ENCODE data around the gene TNNC2.

DNA sequence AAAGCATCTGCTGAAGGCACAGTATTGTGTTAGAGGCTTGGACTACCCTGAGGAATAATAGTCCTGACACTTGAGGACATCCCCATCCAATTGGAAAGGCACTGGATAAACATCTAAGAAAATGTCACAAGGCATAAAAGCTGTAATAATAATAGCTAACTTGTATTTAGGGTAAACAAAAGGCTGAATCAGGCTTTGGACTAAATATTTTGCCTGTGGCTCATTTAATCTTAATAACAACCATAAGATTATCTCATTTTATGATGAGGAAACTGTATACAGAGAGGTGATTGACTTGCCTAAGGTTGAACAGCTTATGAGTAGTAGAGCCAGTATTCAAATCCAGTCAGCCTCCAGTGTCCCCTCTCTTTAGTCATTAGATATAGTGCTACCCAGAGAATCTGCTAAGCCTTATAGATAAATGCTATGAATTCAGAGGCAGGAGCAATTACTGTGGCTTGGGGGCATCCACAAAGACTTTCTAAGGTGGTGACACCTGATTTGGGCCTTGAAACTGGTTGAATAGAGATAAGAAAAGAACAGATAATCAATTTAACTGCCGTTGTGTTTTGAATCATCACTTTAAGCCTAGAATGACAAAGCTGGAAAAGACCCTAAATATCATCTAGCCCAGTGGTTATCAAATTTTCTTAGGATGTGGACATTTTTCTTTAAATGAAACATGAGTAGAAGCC lies 46.4 kb upstream of the TNNC2 start:
- TF ChIP-seq, protein P1, sequence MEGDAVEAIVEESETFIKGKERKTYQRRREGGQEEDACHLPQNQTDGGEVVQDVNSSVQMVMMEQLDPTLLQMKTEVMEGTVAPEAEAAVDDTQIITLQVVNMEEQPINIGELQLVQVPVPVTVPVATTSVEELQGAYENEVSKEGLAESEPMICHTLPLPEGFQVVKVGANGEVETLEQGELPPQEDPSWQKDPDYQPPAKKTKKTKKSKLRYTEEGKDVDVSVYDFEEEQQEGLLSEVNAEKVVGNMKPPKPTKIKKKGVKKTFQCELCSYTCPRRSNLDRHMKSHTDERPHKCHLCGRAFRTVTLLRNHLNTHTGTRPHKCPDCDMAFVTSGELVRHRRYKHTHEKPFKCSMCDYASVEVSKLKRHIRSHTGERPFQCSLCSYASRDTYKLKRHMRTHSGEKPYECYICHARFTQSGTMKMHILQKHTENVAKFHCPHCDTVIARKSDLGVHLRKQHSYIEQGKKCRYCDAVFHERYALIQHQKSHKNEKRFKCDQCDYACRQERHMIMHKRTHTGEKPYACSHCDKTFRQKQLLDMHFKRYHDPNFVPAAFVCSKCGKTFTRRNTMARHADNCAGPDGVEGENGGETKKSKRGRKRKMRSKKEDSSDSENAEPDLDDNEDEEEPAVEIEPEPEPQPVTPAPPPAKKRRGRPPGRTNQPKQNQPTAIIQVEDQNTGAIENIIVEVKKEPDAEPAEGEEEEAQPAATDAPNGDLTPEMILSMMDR (IDR thresholded peaks at IDR 0.05) = no peak
- no peak for TF ChIP-seq POLR2A (IDR thresholded peaks at IDR 0.05)
